Liver (tissue), 9 donors: ENCODE measurements around the gene STOX1. TPM values are rescaled to one million over a fixed set of nuclear protein-coding genes. Genes with fewer than 3 reads are reported as not detected.

ENCODE experiments used
- DNase-seq: peaks from one replicate; pipeline ENCODE4 v3.0.0-alpha.2; 2017; ENCODE audit warnings: low spot score
- H3K27ac ChIP-seq, 2 donors: one replicate each; pipeline ENCODE4 v1.7.0; 2013; ENCODE audit warnings: inconsistent platforms in 2 of 2, low read length in 2 of 2, control low read depth in 1 of 2, low read depth in 1 of 2, mild to moderate bottlenecking in 1 of 2
- H3K27me3 ChIP-seq, 4 donors: one replicate each; pipeline versions ENCODE4 v1.6.1 to v1.7.0; 2013; ENCODE audit warnings: low read length in 3 of 4, inconsistent platforms in 1 of 4, mild to moderate bottlenecking in 1 of 4, moderate library complexity in 1 of 4; ENCODE audit not compliant: control insufficient read depth in 4 of 4, insufficient read depth in 4 of 4
- H3K36me3 ChIP-seq, 4 donors: one replicate each; pipeline versions ENCODE4 v1.6.1 to v1.7.0; 2013; ENCODE audit warnings: low read length in 3 of 4, mild to moderate bottlenecking in 3 of 4, low read depth in 1 of 4, moderate library complexity in 1 of 4; ENCODE audit not compliant: control insufficient read depth in 4 of 4, insufficient read depth in 3 of 4
- H3K4me1 ChIP-seq, 4 donors: one replicate each; pipeline versions ENCODE4 v1.6.1 to v1.7.0; 2013; ENCODE audit warnings: low read length in 3 of 4, mild to moderate bottlenecking in 3 of 4, moderate library complexity in 1 of 4; ENCODE audit not compliant: control insufficient read depth in 4 of 4, insufficient read depth in 4 of 4
- H3K4me3 ChIP-seq, 3 donors: one replicate each; pipeline versions ENCODE4 v1.6.1 to v1.7.0; 2013; ENCODE audit warnings: low read length in 3 of 3, control low read depth in 1 of 3, low read depth in 1 of 3, mild to moderate bottlenecking in 1 of 3
- H3K9ac ChIP-seq, 2 donors: one replicate each; pipeline ENCODE4 v1.7.0; 2013; ENCODE audit warnings: low read length in 2 of 2, mild to moderate bottlenecking in 2 of 2, moderate library complexity in 2 of 2, control low read depth in 1 of 2, low read depth in 1 of 2
- H3K9me3 ChIP-seq, 4 donors: one replicate each; pipeline versions ENCODE4 v1.6.1 to v1.7.0; 2013; ENCODE audit warnings: low read length in 3 of 4; ENCODE audit not compliant: control insufficient read depth in 4 of 4
- CTCF ChIP-seq: fragments of 150-350 bp; IDR thresholded peaks from 2 replicates; pipeline ENCODE4 v1.5.1; 2017; ENCODE audit warnings: improper control_type of control experiment, low read depth, low read length; ENCODE audit not compliant: missing input control
- EGR1 ChIP-seq, 2 donors: IDR thresholded peaks; 2 replicates each; pipeline ENCODE4 v1.6.1; 2016 to 2018; ENCODE audit warnings: antibody characterized with exemption in 2 of 2, low read depth in 2 of 2
- FOXA1 ChIP-seq: IDR thresholded peaks from 2 replicates; pipeline ENCODE4 v1.6.1; 2016; ENCODE audit warnings: antibody characterized with exemption
- FOXA2 ChIP-seq: IDR thresholded peaks from 2 replicates; pipeline ENCODE4 v1.6.1; 2016; ENCODE audit warnings: antibody characterized with exemption
- GABPA ChIP-seq, 2 donors: IDR thresholded peaks in 1 of 2; conservative IDR thresholded peaks in 1 of 2; 2 replicates each; pipeline ENCODE4 v1.6.1; 2016; ENCODE audit warnings: antibody characterized with exemption in 2 of 2, mild to moderate bottlenecking in 1 of 2, moderate library complexity in 1 of 2
- HNF4G ChIP-seq: IDR thresholded peaks from 2 replicates; pipeline ENCODE4 v1.6.1; 2016; ENCODE audit warnings: antibody characterized with exemption
- JUND ChIP-seq, 2 donors: IDR thresholded peaks; 2 replicates each; pipeline ENCODE4 v1.6.1; 2016; ENCODE audit warnings: antibody characterized with exemption in 2 of 2
- MAX ChIP-seq: IDR thresholded peaks from 2 replicates; pipeline ENCODE4 v1.6.1; 2016; ENCODE audit warnings: antibody characterized with exemption
- NR2F2 ChIP-seq: IDR thresholded peaks from 2 replicates; pipeline ENCODE4 v1.6.1; 2016; ENCODE audit warnings: antibody characterized with exemption
- RAD21 ChIP-seq, 2 donors: IDR thresholded peaks; 2 replicates each; pipeline ENCODE4 v1.6.1; 2016; ENCODE audit warnings: antibody characterized with exemption in 2 of 2, mild to moderate bottlenecking in 2 of 2
- RXRA ChIP-seq, 2 donors: IDR thresholded peaks; 2 replicates each; pipeline ENCODE4 v1.6.1; 2017 to 2018; ENCODE audit warnings: antibody characterized with exemption in 2 of 2, mild to moderate bottlenecking in 1 of 2
- WGBS: extraction: QIAGEN DNeasy Blood & Tissue Kit; methylation state at CpG from one replicate; pipeline ENCODE4 v1.1.7; 2013; 5-methylcytosine and 5-hydroxymethylcytosine counted together
- polyA plus RNA-seq, 2 donors: library from polyadenylated mRNA; stranded (reverse) in 1 of 2; unstranded in 1 of 2; fragments of 200-250 nt in 1 of 2; fragments of >200 nt in 1 of 2; fragmentation: Nextera tagmentation in 1 of 2; extraction: Ambion mirVana in 1 of 2; gene quantifications; one replicate each; pipeline versions ENCODE4 v1.2.1 to v1.2.3, GENCODE V29; 2013 to 2015
- total RNA-seq, 2 donors: library from RNA; depleted of rRNA; stranded (reverse); fragments of >200 nt; gene quantifications; one replicate each; pipeline ENCODE4 v1.2.3, GENCODE V29; 2014
- TF ChIP-seq, protein P1 (sequence below): IDR thresholded peaks from 2 replicates; pipeline ENCODE4 v1.6.1; 2016; ENCODE audit warnings: antibody characterized with exemption
- donor health status: healthy.
- donor health status: healthy.
- donor health status: healthy.
- donor health status: healthy.
- donor health status: healthy.

Gene STOX1
- total RNA-seq (1 to 10 TPM in 1 of 2 donors, under 1 TPM in 1; 0.33 to 2.6 TPM), polyA plus RNA-seq (under 1 TPM in 1 of 2 donors, not detected in 1; 0.18 TPM)

GRCh38 chr10:68826764-68827591 lies at the start of gene STOX1:
Gene STOX1 (plus strand): TSS chr10:68827531. CDS start chr10:68827624, 93 bp downstream.
- Histone ChIP-seq H3K4me1 (peaks cover 2 to 10% (median 7%) of the 10 kb centered on the region in 4 donors), H3K27me3 (no peaks in the 10 kb centered on the region), H3K9me3 (no peaks in the 10 kb centered on the region), H3K27ac (no peak within 1 kb of the TSS), H3K9ac (peak within 1 kb of the TSS in 1 of 2 donors; percentile 20), H3K4me3 (peak within 1 kb of the TSS; percentile 54 to 75 (median 69)), H3K36me3 (no peaks in the 10 kb centered on the region)
- DNase-seq: peak; percentile 75
- WGBS: 6% methylated on average over 63 of the region's 63 CpGs
- TF ChIP-seq MAX: no peak
- TF ChIP-seq JUND (IDR thresholded peaks at IDR 0.05): no peak
- TF ChIP-seq EGR1 (IDR thresholded peaks at IDR 0.05; ENCODE audit: low read depth in 2 of 2): no peak
- no peak for TF ChIP-seq HNF4G
- no peak for TF ChIP-seq CTCF
- TF ChIP-seq GABPA (IDR thresholded peaks at IDR 0.05 in 1 of 2, conservative IDR thresholded peaks at IDR 0.05 in 1 of 2): no peak
- TF ChIP-seq RAD21 (IDR thresholded peaks at IDR 0.05): no peak
- TF ChIP-seq NR2F2: no peak
- TF ChIP-seq FOXA2: no peak
- TF ChIP-seq, protein P1, sequence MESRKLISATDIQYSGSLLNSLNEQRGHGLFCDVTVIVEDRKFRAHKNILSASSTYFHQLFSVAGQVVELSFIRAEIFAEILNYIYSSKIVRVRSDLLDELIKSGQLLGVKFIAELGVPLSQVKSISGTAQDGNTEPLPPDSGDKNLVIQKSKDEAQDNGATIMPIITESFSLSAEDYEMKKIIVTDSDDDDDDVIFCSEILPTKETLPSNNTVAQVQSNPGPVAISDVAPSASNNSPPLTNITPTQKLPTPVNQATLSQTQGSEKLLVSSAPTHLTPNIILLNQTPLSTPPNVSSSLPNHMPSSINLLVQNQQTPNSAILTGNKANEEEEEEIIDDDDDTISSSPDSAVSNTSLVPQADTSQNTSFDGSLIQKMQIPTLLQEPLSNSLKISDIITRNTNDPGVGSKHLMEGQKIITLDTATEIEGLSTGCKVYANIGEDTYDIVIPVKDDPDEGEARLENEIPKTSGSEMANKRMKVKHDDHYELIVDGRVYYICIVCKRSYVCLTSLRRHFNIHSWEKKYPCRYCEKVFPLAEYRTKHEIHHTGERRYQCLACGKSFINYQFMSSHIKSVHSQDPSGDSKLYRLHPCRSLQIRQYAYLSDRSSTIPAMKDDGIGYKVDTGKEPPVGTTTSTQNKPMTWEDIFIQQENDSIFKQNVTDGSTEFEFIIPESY: no peak
- no peak for TF ChIP-seq FOXA1
- no peak for TF ChIP-seq RXRA (IDR thresholded peaks at IDR 0.05)

- Histone ChIP-seq H3K4me3 (no peak overlapping the region), H3K4me1 (no peaks in the 10 kb centered on the region), H3K9ac (no peak overlapping the region), H3K27me3 (no peaks in the 10 kb centered on the region), H3K9me3 (no peaks in the 10 kb centered on the region), H3K27ac (no peak overlapping the region), H3K36me3 (peaks cover 4 to 57% (median 17%) of the 10 kb centered on the region in 4 donors)
- TF ChIP-seq NR2F2: no peak
- TF ChIP-seq FOXA2: no peak
- no peak for TF ChIP-seq MAX
- TF ChIP-seq RXRA (IDR thresholded peaks at IDR 0.05): no peak
- 96% methylated on average over 6 of the region's 6 CpGs for WGBS
- DNase-seq: no peak
Measured at GRCh38 chr10:68781613-68782574, 45.4 kb upstream of the STOX1 start.
